Activated T-cell treated with anti-CD3 and anti-CD28 coated beads, Interleukin-2, amount 50 U/mL, for 24 hours (primary cell): ENCODE data around the gene POU5F1.
"Not testable (repeated sequence)": the region's sequence is repeated elsewhere in the genome, so short reads cannot be mapped to it uniquely, and the experiment has no call there.

Experiments used
- DNase-seq: peaks from one replicate; pipeline ENCODE4 v3.0.0-alpha.2; 2020
- H3K27ac Mint-ChIP-seq: 2 replicates; pipeline ENCODE4 v1.8.0; 2020; ENCODE audit warnings: mild to moderate bottlenecking, mixed read lengths
- H3K27me3 Mint-ChIP-seq: 2 replicates; pipeline ENCODE4 v1.8.0; 2020; ENCODE audit warnings: mixed read lengths
- H3K36me3 Mint-ChIP-seq: 2 replicates; pipeline ENCODE4 v1.8.0; 2020; ENCODE audit warnings: low read depth, mixed read lengths
- H3K4me1 Mint-ChIP-seq: 2 replicates; pipeline ENCODE4 v1.8.0; 2020; ENCODE audit warnings: low read depth, mixed read lengths
- H3K4me3 Mint-ChIP-seq: 2 replicates; pipeline ENCODE4 v1.8.0; 2020; ENCODE audit warnings: mild to moderate bottlenecking, moderate library complexity, mixed read lengths
- H3K9me3 Mint-ChIP-seq: 2 replicates; pipeline ENCODE4 v1.8.0; 2020; ENCODE audit warnings: mixed read lengths

Gene POU5F1

DNA sequence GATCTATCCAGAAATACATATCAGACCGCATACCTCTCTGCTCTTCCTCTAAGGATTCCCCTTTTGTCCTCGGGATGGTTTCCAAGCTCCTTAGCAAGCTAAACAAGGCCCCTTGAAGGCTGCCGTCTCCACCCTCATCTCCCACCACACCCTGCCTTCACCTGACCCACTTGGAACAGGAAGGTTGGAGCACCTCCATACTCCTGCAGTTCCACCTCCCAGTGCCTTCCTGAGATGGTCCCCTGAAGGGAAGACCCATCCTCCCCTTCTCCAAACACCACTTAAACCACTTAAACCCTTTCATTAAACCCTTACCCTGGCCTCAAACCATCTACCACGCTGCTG is 8.5 kb upstream of the POU5F1 start:
- Mint-ChIP-seq H3K27ac (no peak overlapping the region), H3K36me3 (no peaks in the 10 kb centered on the region), H3K27me3 (no peaks in the 10 kb centered on the region), H3K4me1 (peaks cover 11% of the 10 kb centered on the region), H3K9me3 (no peaks in the 10 kb centered on the region), H3K4me3 (no peak overlapping the region)
- no peak for DNase-seq

DNA sequence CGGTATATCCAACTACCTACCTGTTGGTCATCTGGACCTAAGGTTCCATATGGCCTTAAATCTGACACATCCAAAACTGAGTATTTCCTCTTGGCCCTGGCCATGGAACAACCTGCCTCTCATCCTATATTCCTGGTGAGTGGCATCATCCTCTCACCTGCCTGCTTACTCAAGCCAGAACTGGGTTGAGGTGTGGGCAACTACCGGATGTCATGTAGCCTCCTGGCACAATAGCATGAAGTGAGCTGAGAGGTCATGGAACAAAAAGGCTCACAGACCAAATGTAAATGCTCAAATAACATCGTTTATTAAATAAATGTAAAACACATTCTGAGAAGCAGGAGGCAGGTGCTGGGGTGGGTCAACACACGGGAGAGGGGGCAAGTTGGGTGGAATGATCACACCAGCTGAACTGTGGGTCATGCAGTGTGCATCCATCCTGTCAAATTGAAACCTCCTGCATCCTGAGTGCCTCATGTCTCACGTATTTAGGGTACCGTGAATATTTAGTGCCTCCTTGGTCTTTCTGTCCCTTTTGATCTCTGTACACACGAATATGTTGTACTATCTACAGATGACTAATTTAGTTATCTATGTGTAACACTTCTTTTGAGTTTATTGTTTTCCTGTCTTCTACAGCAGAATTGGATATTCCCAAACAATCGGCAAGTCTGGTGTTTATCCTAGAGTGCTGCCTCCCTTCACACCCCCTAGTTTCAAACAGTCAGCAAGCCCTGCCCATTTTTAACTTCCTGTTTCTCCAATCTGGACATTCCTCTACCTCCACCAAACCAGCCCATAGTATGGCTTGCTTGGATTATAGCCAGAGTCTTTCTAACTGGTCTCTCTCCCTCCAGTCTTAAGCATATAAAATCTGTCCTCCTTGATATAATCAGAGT is 7.9 kb upstream of the POU5F1 start:
- no peak overlapping the region for H3K4me3 Mint-ChIP-seq

DNA sequence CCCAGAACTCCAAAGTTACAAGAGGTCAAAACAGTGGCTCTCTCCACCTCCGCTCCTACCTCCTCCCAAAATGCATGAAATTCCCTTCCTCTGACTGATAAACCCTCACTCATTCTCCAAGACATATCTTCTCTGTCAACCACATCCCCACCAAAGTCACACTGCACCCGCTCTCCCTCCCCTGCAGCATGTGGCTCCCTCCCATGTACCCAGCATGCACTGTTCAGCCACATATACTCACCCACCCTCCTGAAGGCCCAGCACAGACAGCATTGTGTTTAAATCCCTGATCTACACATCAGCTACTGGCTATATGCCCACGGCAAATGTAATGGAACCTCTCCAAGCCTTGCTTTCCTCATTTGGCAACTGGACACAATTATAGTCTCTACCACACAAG is 5.5 kb upstream of the POU5F1 start:
- no peaks in the 10 kb centered on the region for H3K9me3 Mint-ChIP-seq
- H3K27ac Mint-ChIP-seq = no peak overlapping the region
- H3K4me1 Mint-ChIP-seq = peaks cover 11% of the 10 kb centered on the region
- H3K4me3 Mint-ChIP-seq = no peak overlapping the region
- no peaks in the 10 kb centered on the region for H3K27me3 Mint-ChIP-seq
- DNase-seq = no peak
- H3K36me3 Mint-ChIP-seq = no peaks in the 10 kb centered on the region

More for the DNA sequence above, 7.9 kb upstream of the POU5F1 start:
- no peak for DNase-seq
- Mint-ChIP-seq H3K4me1 (peaks cover 11% of the 10 kb centered on the region), H3K27ac (no peak overlapping the region), H3K9me3 (no peaks in the 10 kb centered on the region), H3K27me3 (no peaks in the 10 kb centered on the region), H3K36me3 (no peaks in the 10 kb centered on the region)

DNA sequence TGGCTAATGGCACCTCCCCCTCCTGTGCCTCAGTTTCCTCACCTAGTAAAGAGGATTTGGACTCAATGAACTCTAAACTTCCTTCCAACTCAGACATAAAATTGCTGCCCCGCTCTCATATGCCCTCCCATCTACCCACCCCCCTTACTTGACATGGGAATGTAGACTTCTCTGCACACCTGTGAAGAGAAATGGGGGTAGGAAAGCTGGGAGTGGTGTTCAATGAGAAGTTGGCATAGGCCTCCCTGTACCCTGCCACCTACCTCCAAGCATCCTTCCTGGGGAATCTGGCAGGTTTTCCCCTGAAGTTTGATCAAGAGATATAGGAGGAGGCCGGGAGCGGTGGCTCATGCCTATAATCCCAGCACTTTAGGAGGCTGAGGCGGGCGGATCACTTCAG is 3.9 kb upstream of the POU5F1 start:
- Mint-ChIP-seq H3K27me3 (no peaks in the 10 kb centered on the region), H3K4me3 (no peak overlapping the region)

DNA sequence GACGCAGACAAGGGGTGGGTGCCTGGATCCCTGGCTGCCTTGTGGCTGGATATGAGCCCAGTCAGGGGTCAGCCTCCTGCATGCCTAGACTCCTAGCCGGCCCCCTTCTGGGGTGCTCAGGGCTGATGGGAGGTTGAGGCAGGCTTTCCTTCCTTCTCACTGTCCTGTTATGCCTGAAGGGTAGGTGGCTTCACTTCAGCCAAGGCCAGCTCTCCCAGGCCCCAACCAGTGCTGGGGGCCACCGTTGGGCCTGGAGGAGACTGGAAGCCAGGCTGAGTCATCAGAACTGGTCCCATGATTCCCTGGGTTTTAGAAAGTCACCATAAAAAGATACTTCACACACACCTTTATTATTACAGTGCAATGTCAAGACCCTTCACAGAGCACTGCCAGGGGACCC is 2.9 kb upstream of the POU5F1 start:
- no peak for DNase-seq
- no peaks in the 10 kb centered on the region for H3K9me3 Mint-ChIP-seq
- H3K4me3 Mint-ChIP-seq = no peak overlapping the region
- H3K27ac Mint-ChIP-seq = no peak overlapping the region
- no peaks in the 10 kb centered on the region for H3K27me3 Mint-ChIP-seq
- peaks cover 3% of the 10 kb centered on the region for H3K4me1 Mint-ChIP-seq
- H3K36me3 Mint-ChIP-seq = no peaks in the 10 kb centered on the region

More for the DNA sequence above, 3.9 kb upstream of the POU5F1 start:
- Mint-ChIP-seq H3K36me3 (no peaks in the 10 kb centered on the region), H3K27ac (no peak overlapping the region), H3K4me1 (peaks cover 11% of the 10 kb centered on the region), H3K9me3 (no peaks in the 10 kb centered on the region)
- no peak for DNase-seq

DNA sequence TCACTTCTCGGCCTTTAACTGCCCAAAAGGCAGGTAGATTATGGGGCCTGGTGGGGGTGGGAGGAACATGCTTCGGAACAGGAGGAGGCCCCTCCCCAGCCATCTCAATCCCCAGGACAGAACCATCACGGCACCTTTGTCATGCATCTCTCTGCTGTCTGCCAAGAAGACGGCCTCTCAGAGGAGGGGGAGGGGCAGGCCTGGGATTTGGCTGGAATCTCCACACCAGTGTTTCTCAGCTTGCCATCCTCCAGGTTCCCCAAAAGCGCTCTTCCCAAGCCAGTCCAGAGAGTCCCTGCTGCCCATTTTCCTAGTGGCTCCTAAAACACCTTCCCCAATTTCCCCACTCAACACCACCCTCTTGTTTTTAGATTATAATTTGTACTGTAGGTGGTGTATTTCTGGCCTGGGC is 2.5 kb upstream of the POU5F1 start:
- no peaks in the 10 kb centered on the region for H3K36me3 Mint-ChIP-seq
- no peaks in the 10 kb centered on the region for H3K9me3 Mint-ChIP-seq
- peaks cover 3% of the 10 kb centered on the region for H3K4me1 Mint-ChIP-seq
- DNase-seq = no peak
- H3K4me3 Mint-ChIP-seq = no peak overlapping the region
- H3K27ac Mint-ChIP-seq = no peak overlapping the region
- no peaks in the 10 kb centered on the region for H3K27me3 Mint-ChIP-seq

DNA sequence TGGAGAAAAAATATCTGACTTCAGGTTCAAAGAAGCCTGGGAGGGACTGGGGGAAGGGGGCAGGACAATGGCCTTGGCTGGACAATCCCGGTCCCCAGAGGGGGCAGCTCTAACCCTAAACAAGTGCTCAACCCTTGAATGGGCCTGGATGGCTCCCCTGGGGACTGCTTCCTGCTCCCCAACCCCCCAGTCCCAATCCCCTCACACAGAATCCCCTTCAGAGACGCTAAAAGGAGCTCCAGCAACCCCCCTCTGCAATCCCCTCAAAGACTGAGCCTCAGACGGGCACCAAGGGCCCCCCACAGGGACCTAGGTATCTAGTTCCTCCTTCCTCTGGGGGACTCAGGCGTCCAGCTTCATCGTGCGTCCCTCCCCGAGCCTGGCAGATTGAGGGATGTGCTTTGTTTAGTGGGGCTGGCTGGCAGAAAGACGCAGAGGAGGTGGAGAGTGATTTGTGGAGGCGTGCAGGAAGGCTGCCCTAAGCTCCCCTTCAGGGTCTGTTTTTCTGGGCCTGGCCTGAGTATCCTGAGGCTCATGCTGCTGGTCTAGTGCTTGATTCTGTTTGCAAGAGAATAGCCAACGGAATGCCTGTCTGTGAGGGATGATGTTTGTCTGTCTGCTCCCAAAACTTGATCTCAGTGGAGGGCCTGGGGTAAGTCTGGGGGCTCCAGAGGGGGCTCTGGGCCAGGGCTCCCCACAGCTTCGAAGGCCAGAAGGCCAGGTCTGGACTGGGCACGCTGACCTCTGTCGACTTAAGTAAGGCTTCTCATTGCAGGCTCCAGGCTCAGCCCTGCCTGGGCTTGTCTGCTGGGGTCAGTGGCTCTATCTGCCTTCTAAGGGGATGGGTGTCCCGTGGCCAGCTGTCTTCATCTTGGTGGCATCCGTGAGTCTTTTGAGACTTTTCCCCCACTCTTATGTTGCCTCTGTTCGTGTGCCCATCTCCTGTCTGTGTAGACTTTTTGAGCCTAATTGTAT is 1.7 kb upstream of the POU5F1 start:
- Mint-ChIP-seq H3K27ac (no peak overlapping the region), H3K4me3 (no peak overlapping the region), H3K4me1 (peaks cover 3% of the 10 kb centered on the region), H3K9me3 (no peaks in the 10 kb centered on the region), H3K27me3 (no peaks in the 10 kb centered on the region), H3K36me3 (no peaks in the 10 kb centered on the region)
- DNase-seq = no peak

DNA sequence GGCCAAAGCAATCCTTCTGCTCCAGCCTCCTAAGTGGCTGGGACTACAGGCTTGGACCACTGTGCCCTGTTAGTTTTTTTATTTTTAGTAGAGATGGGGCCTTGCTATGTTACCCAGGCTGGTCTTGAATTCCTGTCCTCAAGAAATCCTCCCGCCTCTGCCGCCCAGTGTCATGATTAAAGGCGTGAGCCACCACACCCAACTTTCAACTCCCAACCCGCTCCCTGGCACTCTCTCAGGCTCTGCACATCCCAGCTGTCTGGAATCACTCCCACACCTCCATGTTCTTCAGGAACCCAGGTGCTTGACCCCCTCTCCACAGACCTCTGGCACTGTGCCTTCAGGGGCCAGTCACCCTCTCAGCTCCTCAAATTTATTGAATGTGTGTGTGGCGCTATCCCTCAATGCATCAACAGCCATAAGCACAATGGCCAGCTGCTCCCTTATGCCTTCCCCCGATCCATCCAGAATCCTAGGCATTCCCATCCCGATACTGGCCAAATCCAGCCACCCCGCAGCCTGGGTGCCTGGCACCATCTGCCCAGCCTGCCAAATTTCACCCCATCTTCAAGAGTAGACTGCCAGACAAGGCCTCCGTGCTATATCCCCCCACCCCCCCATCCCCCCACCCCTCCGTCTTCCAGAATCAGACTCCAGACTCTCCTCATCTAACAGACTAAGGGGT is 647 bp upstream of the POU5F1 start:
- no peaks in the 10 kb centered on the region for H3K27me3 Mint-ChIP-seq
- no peak overlapping the region for H3K4me3 Mint-ChIP-seq
- no peak overlapping the region for H3K27ac Mint-ChIP-seq
- no peaks in the 10 kb centered on the region for H3K9me3 Mint-ChIP-seq
- H3K36me3 Mint-ChIP-seq = no peaks in the 10 kb centered on the region
- DNase-seq = no peak
- H3K4me1 Mint-ChIP-seq = peaks cover 3% of the 10 kb centered on the region

DNA sequence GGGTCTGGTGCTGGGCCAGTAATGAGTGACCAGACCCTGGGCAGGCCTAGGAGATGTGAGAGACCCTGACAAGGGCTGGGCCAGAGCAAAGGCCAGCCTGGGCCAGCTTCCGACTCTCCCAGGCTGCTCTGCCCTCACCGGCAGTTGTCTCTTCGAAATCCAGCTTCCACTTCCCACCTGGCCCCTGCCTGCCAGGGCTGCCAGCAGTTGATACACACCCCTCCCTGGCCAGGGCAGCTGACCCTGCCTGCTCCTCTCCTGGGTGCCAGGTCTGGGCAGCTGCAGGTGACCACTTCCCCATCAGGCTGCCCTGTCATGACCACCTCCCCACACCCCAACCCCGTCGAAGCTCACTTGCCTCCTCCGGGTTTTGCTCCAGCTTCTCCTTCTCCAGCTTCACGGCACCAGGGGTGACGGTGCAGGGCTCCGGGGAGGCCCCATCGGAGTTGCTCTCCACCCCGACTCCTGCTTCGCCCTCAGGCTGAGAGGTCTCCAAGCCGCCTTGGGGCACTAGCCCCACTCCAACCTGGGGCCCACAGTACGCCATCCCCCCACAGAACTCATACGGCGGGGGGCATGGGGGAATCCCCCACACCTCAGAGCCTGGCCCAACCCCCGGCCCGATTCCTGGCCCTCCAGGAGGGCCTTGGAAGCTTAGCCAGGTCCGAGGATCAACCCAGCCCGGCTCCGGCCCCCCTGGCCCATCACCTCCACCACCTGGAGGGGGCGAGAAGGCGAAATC is 453 bp downstream of the POU5F1 start:
- H3K4me1 Mint-ChIP-seq, H3K9me3 Mint-ChIP-seq, H3K27ac Mint-ChIP-seq, DNase-seq, H3K4me3 Mint-ChIP-seq, H3K27me3 Mint-ChIP-seq, H3K36me3 Mint-ChIP-seq: not testable (repeated sequence)

DNA sequence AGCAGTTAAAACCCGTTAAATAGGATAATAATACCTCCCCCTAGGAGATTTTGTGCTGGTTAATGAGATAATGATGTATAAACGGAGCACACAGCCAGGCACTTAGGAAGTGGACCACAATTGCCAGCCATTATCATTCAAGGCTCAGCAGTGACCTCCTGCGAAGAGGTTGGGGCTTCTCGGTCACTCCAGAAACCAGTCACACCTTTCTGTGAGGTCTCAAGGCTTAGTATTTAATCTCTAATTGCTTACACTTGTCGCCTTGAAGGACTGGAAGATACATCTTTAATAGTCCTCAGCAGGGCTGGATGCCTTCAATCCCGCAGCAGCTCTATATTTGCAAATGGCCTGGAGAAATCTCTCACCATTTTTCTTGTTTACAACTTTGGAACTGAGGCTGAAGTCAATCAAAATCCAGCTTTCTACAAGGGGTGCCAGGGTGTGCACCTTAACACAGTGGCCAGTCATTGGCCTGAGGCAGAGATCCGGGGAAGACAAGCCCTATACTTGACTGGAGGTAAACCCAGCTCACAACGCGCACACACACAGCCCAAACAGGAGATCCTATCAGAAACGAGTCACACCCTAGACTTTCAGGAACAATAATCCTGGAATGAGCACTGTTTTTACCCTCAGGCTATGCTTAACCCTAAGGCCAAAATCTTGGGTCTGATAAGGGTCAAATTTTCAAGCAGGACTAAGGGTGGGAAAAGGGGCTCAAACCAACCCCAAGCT is 1.2 kb downstream of the POU5F1 start:
- no peaks in the 10 kb centered on the region for H3K9me3 Mint-ChIP-seq
- H3K27me3 Mint-ChIP-seq = no peaks in the 10 kb centered on the region
- no peaks in the 10 kb centered on the region for H3K36me3 Mint-ChIP-seq
- peaks cover 10% of the 10 kb centered on the region for H3K4me1 Mint-ChIP-seq
- H3K4me3 Mint-ChIP-seq = no peak overlapping the region
- DNase-seq = no peak
- H3K27ac Mint-ChIP-seq = no peak overlapping the region

DNA sequence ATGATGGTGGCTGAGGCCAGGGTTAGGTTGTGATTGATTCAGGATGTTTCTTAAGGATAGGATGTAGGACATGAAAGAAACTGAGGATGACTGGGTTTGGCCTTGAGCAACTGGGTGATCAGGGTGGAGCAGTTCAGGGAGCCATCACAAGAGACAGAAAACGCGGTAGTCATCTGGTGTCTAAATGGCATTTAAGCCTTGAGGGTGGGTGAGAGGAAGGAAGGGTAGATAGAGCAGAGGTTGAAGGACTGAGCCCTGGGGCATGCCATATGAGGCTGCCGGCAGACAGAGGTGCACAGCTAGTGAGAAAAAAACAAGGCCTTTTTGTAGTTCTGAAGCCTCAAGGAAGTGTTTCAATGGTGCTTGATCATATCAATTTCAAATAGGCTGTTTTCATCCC is 1.9 kb downstream of the POU5F1 start:
- DNase-seq = no peak
- Mint-ChIP-seq H3K27ac (no peak overlapping the region), H3K4me1 (peaks cover 15% of the 10 kb centered on the region), H3K9me3 (no peaks in the 10 kb centered on the region), H3K4me3 (no peak overlapping the region), H3K27me3 (no peaks in the 10 kb centered on the region), H3K36me3 (peaks cover 6% of the 10 kb centered on the region)

DNA sequence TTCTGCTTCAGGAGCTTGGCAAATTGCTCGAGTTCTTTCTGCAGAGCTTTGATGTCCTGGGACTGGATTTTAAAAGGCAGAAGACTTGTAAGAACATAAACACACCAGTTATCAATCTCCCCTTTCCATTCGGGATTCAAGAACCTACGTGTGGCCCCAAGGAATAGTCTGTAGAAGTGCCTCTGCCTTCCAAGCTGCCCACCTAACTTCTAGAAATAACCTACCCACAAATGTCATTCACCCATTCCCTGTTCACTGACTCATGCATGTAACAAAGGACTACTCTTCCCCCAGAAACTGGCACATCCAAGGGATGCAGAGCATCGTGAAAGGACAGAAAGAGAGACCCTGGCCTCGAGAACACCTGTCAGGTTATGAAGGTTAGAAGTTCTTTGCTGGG is 4.5 kb downstream of the POU5F1 start:
- H3K27ac Mint-ChIP-seq = no peak overlapping the region
- DNase-seq = no peak
- H3K4me1 Mint-ChIP-seq = peaks cover 32% of the 10 kb centered on the region
- no peaks in the 10 kb centered on the region for H3K9me3 Mint-ChIP-seq
- H3K36me3 Mint-ChIP-seq = peaks cover 32% of the 10 kb centered on the region
- H3K4me3 Mint-ChIP-seq = no peak overlapping the region
- no peaks in the 10 kb centered on the region for H3K27me3 Mint-ChIP-seq

DNA sequence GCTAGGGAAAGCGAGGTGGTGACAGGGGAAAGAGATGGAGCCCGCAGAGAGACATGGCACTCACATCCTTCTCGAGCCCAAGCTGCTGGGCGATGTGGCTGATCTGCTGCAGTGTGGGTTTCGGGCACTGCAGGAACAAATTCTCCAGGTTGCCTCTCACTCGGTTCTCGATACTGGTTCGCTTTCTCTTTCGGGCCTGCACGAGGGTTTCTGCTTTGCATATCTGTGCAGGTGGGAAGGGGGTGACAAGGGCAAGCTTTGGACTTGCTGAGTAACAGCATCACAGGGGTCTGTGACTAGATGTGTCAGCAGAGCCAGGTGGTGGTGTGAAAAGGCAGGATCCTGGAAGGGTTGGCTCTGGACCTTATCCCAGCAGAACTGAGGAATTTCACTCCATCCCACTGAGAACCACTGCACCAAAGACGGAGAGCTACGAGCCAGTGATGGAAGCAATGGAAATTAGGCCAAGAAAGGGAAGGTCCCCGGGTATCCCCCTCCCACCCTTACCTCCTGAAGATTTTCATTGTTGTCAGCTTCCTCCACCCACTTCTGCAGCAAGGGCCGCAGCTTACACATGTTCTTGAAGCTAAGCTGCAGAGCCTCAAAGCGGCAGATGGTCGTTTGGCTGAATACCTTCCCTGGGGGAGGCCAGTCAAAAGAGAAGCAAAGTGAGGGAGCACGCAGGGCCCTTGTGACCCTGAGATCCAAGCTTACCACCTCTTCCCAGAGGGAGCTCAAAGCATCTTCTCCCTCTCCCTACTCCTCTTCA is 5.2 kb downstream of the POU5F1 start:
- H3K4me1 Mint-ChIP-seq = peaks cover 35% of the 10 kb centered on the region
- H3K9me3 Mint-ChIP-seq, DNase-seq, H3K27ac Mint-ChIP-seq, H3K27me3 Mint-ChIP-seq, H3K4me3 Mint-ChIP-seq: not testable (repeated sequence)
- peaks cover 39% of the 10 kb centered on the region for H3K36me3 Mint-ChIP-seq
